Endothelial cell of umbilical vein (primary cell): Measurements from ENCODE around the gene SOCS7. TPM values are rescaled to one million over a fixed set of nuclear protein-coding genes. Genes with fewer than 3 reads are reported as not detected.

Source experiments
- BruUV-seq: library from RNA; stranded (reverse); fragments of 400-500 nt; replicated peaks from 2 replicates; lab custom pipeline; 2021; lab: Mats Ljungman, UMichigan
- CTCF ChIA-PET: fragments of 300-600, 350-600 bp; sonication (Branson Sonifier 250); formaldehyde crosslinking; loops from one replicate; lab custom pipeline; 2021; ENCODE audit warnings: antibody characterized with exemption, inconsistent platforms; lab: Charles Lee
- POLR2A ChIA-PET: fragments of 300-600, 350-600 bp; sonication (Branson Sonifier 250); formaldehyde crosslinking; loops from one replicate; lab custom pipeline; 2021; ENCODE audit warnings: antibody characterized with exemption, inconsistent platforms; lab: Charles Lee
- DNase-seq: peaks from one replicate; pipeline ENCODE4 v3.0.0-alpha.2; 2011; ENCODE audit warnings: low read depth, low spot score
- FAIRE-seq: peaks from 2 replicates; lab custom pipeline; 2011; peaks lifted over from hg19 to GRCh38; lab: Jason Lieb, UNC
- H2AFZ ChIP-seq: 2 replicates; pipeline ENCODE4 v1.6.0; 2012; ENCODE audit warnings: low read depth, low read length, control low read depth, inconsistent platforms
- H3K27ac ChIP-seq: 2 replicates; pipeline ENCODE4 v1.5.1; 2011; ENCODE audit warnings: low read depth, mild to moderate bottlenecking, control low read depth, low read length, moderate library complexity; ENCODE audit not compliant: insufficient read depth
- H3K27me3 ChIP-seq, 2 experiments: 2 replicates each; pipeline versions ENCODE4 v1.6.0 to v1.6.1; 2011; ENCODE audit warnings: low read length in 2 of 2, mixed read lengths in 1 of 2; ENCODE audit not compliant: control insufficient read depth in 2 of 2, insufficient read depth in 2 of 2
- H3K36me3 ChIP-seq, 2 experiments: 2 replicates in 1 of 2; 3 replicates in 1 of 2; pipeline ENCODE4 v1.5.1; 2011; ENCODE audit warnings: low read length in 2 of 2, mild to moderate bottlenecking in 1 of 2, moderate library complexity in 1 of 2; ENCODE audit not compliant: control insufficient read depth in 2 of 2, insufficient read depth in 2 of 2; ENCODE audit errors: extremely low read depth in 1 of 2
- H3K4me1 ChIP-seq: 3 replicates; pipeline ENCODE4 v1.5.1; 2011; ENCODE audit warnings: mild to moderate bottlenecking, low read length; ENCODE audit not compliant: control insufficient read depth, insufficient read depth; ENCODE audit errors: extremely low read depth
- H3K4me2 ChIP-seq: 2 replicates; pipeline ENCODE4 v1.6.1; 2011; ENCODE audit warnings: low read length, control low read depth, mixed read lengths; ENCODE audit not compliant: insufficient read depth
- H3K4me3 ChIP-seq, 3 experiments: fragments of 200-600 bp in 1 of 3; sonication (generic), shearing (Covaris generic) in 1 of 3; replicated peaks in 1 of 3; 2 replicates each; pipeline ENCODE4 v1.5.1; 2011 to 2016; ENCODE audit warnings: control low read depth in 3 of 3, low read length in 3 of 3, mild to moderate bottlenecking in 2 of 3, inconsistent platforms in 1 of 3, low read depth in 1 of 3, moderate library complexity in 1 of 3; ENCODE audit not compliant: insufficient read depth in 1 of 3
- H3K79me2 ChIP-seq: 2 replicates; pipeline ENCODE4 v1.6.0; 2012; ENCODE audit warnings: low read length, inconsistent platforms; ENCODE audit not compliant: control insufficient read depth, insufficient read depth
- H3K9ac ChIP-seq: replicated peaks from 2 replicates; pipeline ENCODE3; 2011; ENCODE audit warnings: low read length, control low read depth; ENCODE audit not compliant: insufficient read depth; ENCODE audit errors: extremely low read depth
- H3K9me1 ChIP-seq: replicated peaks from 3 replicates; pipeline ENCODE4 v1.6.0; 2011; ENCODE audit warnings: mild to moderate bottlenecking, low read length; ENCODE audit not compliant: control insufficient read depth, insufficient read depth; ENCODE audit errors: extremely low read depth
- H3K9me3 ChIP-seq: replicated peaks from 2 replicates; pipeline ENCODE4 v1.5.1; 2012; ENCODE audit warnings: low read length, inconsistent platforms; ENCODE audit not compliant: control insufficient read depth, insufficient read depth
- H4K20me1 ChIP-seq: replicated peaks from 2 replicates; pipeline ENCODE3; 2011; ENCODE audit warnings: mild to moderate bottlenecking, low read length; ENCODE audit not compliant: control insufficient read depth, insufficient read depth; ENCODE audit errors: extremely low read depth
- CTCF ChIP-seq, 2 donors: IDR thresholded peaks; 1 replicate in 1 of 2; 2 replicates in 1 of 2; pipeline ENCODE4 v1.5.1; 2011; ENCODE audit warnings: low read length in 2 of 2, mild to moderate bottlenecking in 2 of 2, moderate library complexity in 2 of 2, control low read depth in 1 of 2, inconsistent platforms in 1 of 2, low read depth in 1 of 2; ENCODE audit not compliant: insufficient read depth in 1 of 2; ENCODE audit errors: extremely low read depth in 1 of 2
- FOS ChIP-seq: IDR thresholded peaks from 2 replicates; pipeline ENCODE4 v1.6.1; 2011; ENCODE audit warnings: mild to moderate bottlenecking, low read length, moderate library complexity, borderline replicate concordance; ENCODE audit not compliant: insufficient read depth
- GATA2 ChIP-seq: IDR thresholded peaks from 2 replicates; pipeline ENCODE4 v1.7.0; 2011; ENCODE audit warnings: low read depth, mild to moderate bottlenecking, moderate library complexity, mixed read lengths, low read length; ENCODE audit not compliant: insufficient read length, insufficient read depth
- MAX ChIP-seq: IDR thresholded peaks from 2 replicates; pipeline ENCODE4 v1.6.1; 2011; ENCODE audit not compliant: insufficient read depth, insufficient read length
- MYC ChIP-seq: IDR thresholded peaks from one replicate; pipeline ENCODE4 v1.6.1; 2011; ENCODE audit warnings: mild to moderate bottlenecking, low read depth, low read length
- POLR2A ChIP-seq: IDR thresholded peaks from 2 replicates; pipeline ENCODE4 v1.6.1; 2012; ENCODE audit warnings: low read depth, mild to moderate bottlenecking, control low read depth, low read length
- dilution Hi-C: fragments of 300-500 bp; cut with MboI; formaldehyde crosslinking; loops from one replicate; pipeline ENCODE4 v1.15.0; 2019; ENCODE audit warnings: low sequenced_read_pairs; ENCODE audit not compliant: extremely low pct_ligation_motif_present
- intact Hi-C: fragments of 100-400 bp; cut with micrococcal nuclease; formaldehyde crosslinking; loops from one replicate; pipeline ENCODE4 v1.10.0; 2022
- polyA plus RNA-seq, 4 experiments: library from polyadenylated mRNA; depleted of rRNA in 3 of 4; stranded (reverse) in 3 of 4; unstranded in 1 of 4; fragments of >200 nt; gene quantifications; 2 replicates each; pipeline versions ENCODE4 v1.2.1 to v1.2.3, GENCODE V29; 2011 to 2012; ENCODE audit warnings: missing spikeins in 1 of 4
- total RNA-seq: library from RNA; stranded (reverse); gene quantifications from 2 replicates; pipeline ENCODE4 v1.2.3, GENCODE V29; 2021

The SOCS7 gene
- total and polyA plus RNA-seq, 2 donors (not counting 3 experiments of a cell fraction or from before 2014, with no cell fraction given): 5.9 to 10.4 TPM

GRCh38 chr17:38395090-38395489 lies 43.4 kb downstream of the SOCS7 start:
- H3K27ac ChIP-seq: no peak overlapping the region
- H4K20me1 ChIP-seq: no peaks in the 10 kb centered on the region
- no peaks in the 10 kb centered on the region for H3K27me3 ChIP-seq
- dilution Hi-C loops (no loop called here), intact Hi-C loops (no loop called here)
- no peaks in the 10 kb centered on the region for H3K9me3 ChIP-seq
- peaks cover 0 to 6% of the 10 kb centered on the region in 2 experiments for H3K36me3 ChIP-seq
- no peak for TF ChIP-seq MAX
- TF ChIP-seq GATA2: no peak
- no peak for DNase-seq
- no peak overlapping the region for H2AFZ ChIP-seq
- no peak for FAIRE-seq
- H3K4me1 ChIP-seq: no peaks in the 10 kb centered on the region
- CTCF ChIA-PET: interaction anchor here (1.1 to 2.1 kb wide), 3 partner anchors 20 to 70 kb away, joined by 4 to 8 read pairs (median 6); no protein-coding TSS in a partner anchor
- no peak overlapping the region for H3K4me2 ChIP-seq
- POLR2A ChIA-PET: no interaction called here
- no peaks in the 10 kb centered on the region for H3K79me2 ChIP-seq
- no peaks in the 10 kb centered on the region for H3K9me1 ChIP-seq
- H3K4me3 ChIP-seq: no peak overlapping the region
- no TSS peak for BruUV-seq
- no peak overlapping the region for H3K9ac ChIP-seq

- Histone ChIP-seq H3K4me1 (no peaks in the 10 kb centered on the region), H3K4me2 (no peak overlapping the region), H3K36me3 (peaks cover 0 to 8% of the 10 kb centered on the region in 2 experiments), H3K27me3 (no peaks in the 10 kb centered on the region), H4K20me1 (no peaks in the 10 kb centered on the region), H3K9ac (no peak overlapping the region), H3K4me3 (no peak overlapping the region), H3K9me1 (no peaks in the 10 kb centered on the region), H2AFZ (no peak overlapping the region), H3K79me2 (no peaks in the 10 kb centered on the region), H3K9me3 (no peaks in the 10 kb centered on the region), H3K27ac (no peak overlapping the region)
- ChIA-PET POLR2A (no interaction called here), CTCF (interaction anchor here (0.7 kb wide), 1 partner anchor 17 kb away, joined by 3 read pairs; no protein-coding TSS in a partner anchor)
- BruUV-seq: no TSS peak
- dilution Hi-C loops: no loop called here
- FAIRE-seq: no peak
- intact Hi-C loops: no loop called here
- TF ChIP-seq FOS (no peak), MAX (no peak), CTCF (IDR thresholded peaks at IDR 0.05; ENCODE audit: extremely low read depth in 1 of 2, insufficient read depth in 1 of 2, low read depth in 1 of 2, low read length in 2 of 2) (no peak), GATA2 (no peak), MYC (no peak), POLR2A (no peak)
- DNase-seq: no peak
Observed at GRCh38 chr17:38397227-38397626, 45.6 kb downstream of the SOCS7 start.
